Ascending aorta (tissue), 2 donors: ENCODE results near the gene GPER1. TPM values are rescaled to one million over a fixed set of nuclear protein-coding genes. Genes with fewer than 3 reads are reported as not detected.
A peak's percentile ranks its signal among the peaks of the same experiment; 100 is the strongest.

Source experiments
- DNase-seq, 2 donors: peaks; one replicate each; pipeline ENCODE4 v3.0.0-alpha.2; 2019; ENCODE audit warnings: low spot score in 2 of 2
- H3K27ac ChIP-seq, 2 donors: fragments of 200-600 bp; sonication (generic); one replicate each; pipeline ENCODE4 v1.5.1; 2016 to 2017; ENCODE audit warnings: mild to moderate bottlenecking in 1 of 2
- H3K27me3 ChIP-seq: fragments of 200-600 bp; sonication (generic); one replicate; pipeline ENCODE4 v1.5.1; 2017
- H3K36me3 ChIP-seq, 2 donors: fragments of 200-600 bp; sonication (generic); one replicate each; pipeline ENCODE4 v1.5.1; 2016
- H3K4me1 ChIP-seq, 2 donors: fragments of 200-600 bp; sonication (generic); one replicate each; pipeline ENCODE4 v1.5.1; 2016 to 2017; ENCODE audit warnings: mild to moderate bottlenecking in 1 of 2
- H3K4me3 ChIP-seq, 2 donors: fragments of 200-600 bp; sonication (generic); one replicate each; pipeline ENCODE4 v1.5.1; 2016 to 2017; ENCODE audit warnings: mild to moderate bottlenecking in 1 of 2
- H3K9me3 ChIP-seq, 2 donors: fragments of 200-600 bp; sonication (generic); one replicate each; pipeline ENCODE4 v1.5.1; 2016
- CTCF ChIP-seq, 3 experiments: fragments of 200-600 bp in 2 of 3; fragments of 450-650 bp in 1 of 3; sonication (generic) in 2 of 3; IDR thresholded peaks; one replicate each; pipeline ENCODE4 v1.5.1; 2016 to 2019; ENCODE audit warnings: antibody characterized with exemption in 3 of 3, mild to moderate bottlenecking in 1 of 3, moderate library complexity in 1 of 3
- intact Hi-C: fragments of 100-400 bp; cut with DNase I; formaldehyde crosslinking; loops from one replicate; pipeline ENCODE4 v1.15.1; 2023
- total RNA-seq: library from RNA; depleted of rRNA; stranded (reverse); fragments of >200 nt; gene quantifications from one replicate; pipeline ENCODE4 v1.1.0, GENCODE V29; 2016

GPER1 gene
- total RNA-seq, 1 donor from 2014 or later: 11.3 TPM

- TF ChIP-seq CTCF (IDR thresholded peaks at IDR 0.05): no peak
- peaks cover 0 to 10% of the 10 kb centered on the region in 2 donors for H3K4me1 ChIP-seq
- H3K9me3 ChIP-seq: no peaks in the 10 kb centered on the region
- no peak for DNase-seq
- peak overlapping the region; percentile 36 to 48 for H3K4me3 ChIP-seq
- H3K27me3 ChIP-seq: no peaks in the 10 kb centered on the region
- H3K36me3 ChIP-seq: no peaks in the 10 kb centered on the region
- peak overlapping the region; percentile 43 to 57 for H3K27ac ChIP-seq
- intact Hi-C loops: no loop called here
Measured at GRCh38 chr7:1076184-1077072, 11.5 kb upstream of the GPER1 start.

GRCh38 chr7:1078519-1078918 is 9.4 kb upstream of the GPER1 start:
- Histone ChIP-seq H3K4me1 (peaks cover 0 to 10% of the 10 kb centered on the region in 2 donors), H3K9me3 (no peaks in the 10 kb centered on the region), H3K27ac (no peak overlapping the region), H3K27me3 (no peaks in the 10 kb centered on the region), H3K4me3 (no peak overlapping the region), H3K36me3 (no peaks in the 10 kb centered on the region)
- intact Hi-C loops: no loop called here
- no peak for TF ChIP-seq CTCF (IDR thresholded peaks at IDR 0.05)
- no peak for DNase-seq

- no peak for TF ChIP-seq CTCF (IDR thresholded peaks at IDR 0.05)
- no peaks in the 10 kb centered on the region for H3K9me3 ChIP-seq
- DNase-seq: no peak
- H3K36me3 ChIP-seq: no peaks in the 10 kb centered on the region
- intact Hi-C loops: no loop called here
- no peaks in the 10 kb centered on the region for H3K27me3 ChIP-seq
- no peak overlapping the region for H3K4me3 ChIP-seq
- peaks cover 0 to 10% of the 10 kb centered on the region in 2 donors for H3K4me1 ChIP-seq
- H3K27ac ChIP-seq: no peak overlapping the region
Measured at GRCh38 chr7:1078985-1079384, 8.9 kb upstream of the GPER1 start.

- intact Hi-C loops: no loop called here
- no peaks in the 10 kb centered on the region for H3K27me3 ChIP-seq
- no peak overlapping the region for H3K4me3 ChIP-seq
- peaks cover 0 to 10% of the 10 kb centered on the region in 2 donors for H3K4me1 ChIP-seq
- no peaks in the 10 kb centered on the region for H3K9me3 ChIP-seq
- no peak for DNase-seq
- H3K36me3 ChIP-seq: no peaks in the 10 kb centered on the region
- no peak for TF ChIP-seq CTCF (IDR thresholded peaks at IDR 0.05)
- H3K27ac ChIP-seq: no peak overlapping the region
Measured at GRCh38 chr7:1079546-1079945, 8.4 kb upstream of the GPER1 start.

- Histone ChIP-seq H3K36me3 (no peaks in the 10 kb centered on the region), H3K4me1 (peaks cover 0 to 10% of the 10 kb centered on the region in 2 donors), H3K27ac (no peak overlapping the region), H3K27me3 (no peaks in the 10 kb centered on the region), H3K4me3 (no peak overlapping the region), H3K9me3 (no peaks in the 10 kb centered on the region)
- TF ChIP-seq CTCF (IDR thresholded peaks at IDR 0.05): no peak
- intact Hi-C loops: no loop called here
- no peak for DNase-seq
Measured at GRCh38 chr7:1080252-1080920, 7.5 kb upstream of the GPER1 start.
